ENCODE measurements around the gene PRMT9.

DNA sequence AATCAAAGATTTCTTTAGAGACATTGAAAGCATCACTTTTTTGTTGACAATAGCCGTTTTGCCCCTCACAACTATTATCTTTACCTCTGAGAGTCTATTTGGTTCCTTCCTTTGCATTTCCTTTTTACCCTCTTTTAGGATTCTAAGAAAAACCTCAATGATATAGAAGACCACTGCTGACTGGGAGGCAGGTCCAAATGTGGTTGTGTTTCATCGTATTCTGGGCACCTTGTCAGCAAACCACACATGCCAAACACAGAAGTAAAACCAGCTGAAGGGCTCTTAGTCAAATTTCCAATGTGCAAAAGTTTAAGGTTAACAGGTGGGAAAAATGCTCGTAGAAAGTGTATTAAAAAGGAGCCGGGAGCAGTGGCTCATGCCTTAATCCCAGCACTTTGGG lies 5.1 kb upstream of the PRMT9 start:
- TF ChIP-seq, protein P1, sequence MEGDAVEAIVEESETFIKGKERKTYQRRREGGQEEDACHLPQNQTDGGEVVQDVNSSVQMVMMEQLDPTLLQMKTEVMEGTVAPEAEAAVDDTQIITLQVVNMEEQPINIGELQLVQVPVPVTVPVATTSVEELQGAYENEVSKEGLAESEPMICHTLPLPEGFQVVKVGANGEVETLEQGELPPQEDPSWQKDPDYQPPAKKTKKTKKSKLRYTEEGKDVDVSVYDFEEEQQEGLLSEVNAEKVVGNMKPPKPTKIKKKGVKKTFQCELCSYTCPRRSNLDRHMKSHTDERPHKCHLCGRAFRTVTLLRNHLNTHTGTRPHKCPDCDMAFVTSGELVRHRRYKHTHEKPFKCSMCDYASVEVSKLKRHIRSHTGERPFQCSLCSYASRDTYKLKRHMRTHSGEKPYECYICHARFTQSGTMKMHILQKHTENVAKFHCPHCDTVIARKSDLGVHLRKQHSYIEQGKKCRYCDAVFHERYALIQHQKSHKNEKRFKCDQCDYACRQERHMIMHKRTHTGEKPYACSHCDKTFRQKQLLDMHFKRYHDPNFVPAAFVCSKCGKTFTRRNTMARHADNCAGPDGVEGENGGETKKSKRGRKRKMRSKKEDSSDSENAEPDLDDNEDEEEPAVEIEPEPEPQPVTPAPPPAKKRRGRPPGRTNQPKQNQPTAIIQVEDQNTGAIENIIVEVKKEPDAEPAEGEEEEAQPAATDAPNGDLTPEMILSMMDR (IDR thresholded peaks at IDR 0.05): no peak
- no peak for TF ChIP-seq POLR2A (IDR thresholded peaks at IDR 0.05)
